ENCODE measurements around the gene GPR25. TPM values are rescaled to one million over a fixed set of nuclear protein-coding genes. Genes with fewer than 3 reads are reported as not detected.

The GPR25 gene
- total RNA-seq, 1 experiment from 2014 or later: not detected

DNA sequence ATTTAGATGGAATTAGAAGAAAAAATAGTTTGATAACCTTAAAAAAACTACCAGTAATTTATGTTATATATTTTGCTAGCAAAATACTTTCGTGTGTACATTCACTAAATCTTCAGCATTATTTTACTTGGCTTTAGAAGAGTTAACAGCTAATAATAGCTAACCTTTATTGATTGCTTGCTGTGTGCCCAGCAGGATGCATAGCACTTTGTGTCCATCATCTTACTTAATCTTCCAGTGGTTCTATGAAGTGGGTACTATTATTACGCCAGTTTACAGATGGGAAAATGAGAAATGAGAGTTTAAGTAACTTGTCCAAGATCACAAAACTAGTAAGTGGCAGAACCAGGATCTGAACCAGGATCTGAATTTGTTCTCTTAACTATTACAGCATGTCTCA lies 41.7 kb upstream of the GPR25 start:
- Histone ChIP-seq H3K4me3 (replicated peaks in 1 of 2; ENCODE audit: low read depth in 1 of 2, low read length in 2 of 2) (no peak overlapping the region), H3K27ac (ENCODE audit: low read depth, low read length) (no peak overlapping the region), H3K4me2 (ENCODE audit: low read length) (no peak overlapping the region), H3K36me3 (ENCODE audit: control insufficient read depth in 1 of 2, insufficient read depth in 2 of 2, low read length in 2 of 2) (peaks cover 0 to under 1% of the 10 kb centered on the region in 2 experiments; a peak in 1 of 4 replicates), H3K27me3 (ENCODE audit: insufficient read depth, low read length) (no peaks in the 10 kb centered on the region), H3K9me3 (ENCODE audit: control insufficient read depth in 1 of 2, insufficient read depth in 1 of 2, low read depth in 1 of 2, low read length in 2 of 2) (no peaks in the 10 kb centered on the region), H3K9ac (ENCODE audit: low read length) (no peak overlapping the region), H3K79me2 (ENCODE audit: insufficient read depth, low read length) (peaks cover 4% of the 10 kb centered on the region; the same call in 1 of the 2 replicates), H2AFZ (ENCODE audit: low read depth, low read length, poor library complexity, severe bottlenecking) (no peak overlapping the region), H3K4me1 (ENCODE audit: control insufficient read depth in 1 of 2, insufficient read depth in 2 of 2, low read length in 2 of 2) (no peaks in the 10 kb centered on the region), H4K20me1 (ENCODE audit: insufficient read depth) (no peaks in the 10 kb centered on the region; the same call in 1 of the 2 replicates), H3K9me2 (ENCODE audit: insufficient read depth) (no peaks in the 10 kb centered on the region)
- TF ChIP-seq EGR1 (IDR thresholded peaks at IDR 0.05; ENCODE audit: low read depth): no peak
- TF ChIP-seq POLR2A (IDR thresholded peaks at IDR 0.05; ENCODE audit: borderline replicate concordance, extremely low read depth, insufficient read depth, insufficient read length): no peak
- TF ChIP-seq, protein P1, sequence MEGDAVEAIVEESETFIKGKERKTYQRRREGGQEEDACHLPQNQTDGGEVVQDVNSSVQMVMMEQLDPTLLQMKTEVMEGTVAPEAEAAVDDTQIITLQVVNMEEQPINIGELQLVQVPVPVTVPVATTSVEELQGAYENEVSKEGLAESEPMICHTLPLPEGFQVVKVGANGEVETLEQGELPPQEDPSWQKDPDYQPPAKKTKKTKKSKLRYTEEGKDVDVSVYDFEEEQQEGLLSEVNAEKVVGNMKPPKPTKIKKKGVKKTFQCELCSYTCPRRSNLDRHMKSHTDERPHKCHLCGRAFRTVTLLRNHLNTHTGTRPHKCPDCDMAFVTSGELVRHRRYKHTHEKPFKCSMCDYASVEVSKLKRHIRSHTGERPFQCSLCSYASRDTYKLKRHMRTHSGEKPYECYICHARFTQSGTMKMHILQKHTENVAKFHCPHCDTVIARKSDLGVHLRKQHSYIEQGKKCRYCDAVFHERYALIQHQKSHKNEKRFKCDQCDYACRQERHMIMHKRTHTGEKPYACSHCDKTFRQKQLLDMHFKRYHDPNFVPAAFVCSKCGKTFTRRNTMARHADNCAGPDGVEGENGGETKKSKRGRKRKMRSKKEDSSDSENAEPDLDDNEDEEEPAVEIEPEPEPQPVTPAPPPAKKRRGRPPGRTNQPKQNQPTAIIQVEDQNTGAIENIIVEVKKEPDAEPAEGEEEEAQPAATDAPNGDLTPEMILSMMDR (IDR thresholded peaks at IDR 0.05 in 2 of 3, conservative IDR thresholded peaks at IDR 0.05 in 1 of 3; ENCODE audit: borderline replicate concordance in 1 of 3, insufficient read depth in 1 of 3, low read depth in 2 of 3, low read length in 2 of 3): no peak
- TF ChIP-seq, protein P2, sequence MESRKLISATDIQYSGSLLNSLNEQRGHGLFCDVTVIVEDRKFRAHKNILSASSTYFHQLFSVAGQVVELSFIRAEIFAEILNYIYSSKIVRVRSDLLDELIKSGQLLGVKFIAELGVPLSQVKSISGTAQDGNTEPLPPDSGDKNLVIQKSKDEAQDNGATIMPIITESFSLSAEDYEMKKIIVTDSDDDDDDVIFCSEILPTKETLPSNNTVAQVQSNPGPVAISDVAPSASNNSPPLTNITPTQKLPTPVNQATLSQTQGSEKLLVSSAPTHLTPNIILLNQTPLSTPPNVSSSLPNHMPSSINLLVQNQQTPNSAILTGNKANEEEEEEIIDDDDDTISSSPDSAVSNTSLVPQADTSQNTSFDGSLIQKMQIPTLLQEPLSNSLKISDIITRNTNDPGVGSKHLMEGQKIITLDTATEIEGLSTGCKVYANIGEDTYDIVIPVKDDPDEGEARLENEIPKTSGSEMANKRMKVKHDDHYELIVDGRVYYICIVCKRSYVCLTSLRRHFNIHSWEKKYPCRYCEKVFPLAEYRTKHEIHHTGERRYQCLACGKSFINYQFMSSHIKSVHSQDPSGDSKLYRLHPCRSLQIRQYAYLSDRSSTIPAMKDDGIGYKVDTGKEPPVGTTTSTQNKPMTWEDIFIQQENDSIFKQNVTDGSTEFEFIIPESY (IDR thresholded peaks at IDR 0.05; ENCODE audit: extremely low read depth, insufficient replicate concordance, low read length): no peak
- TF ChIP-seq, protein P3, sequence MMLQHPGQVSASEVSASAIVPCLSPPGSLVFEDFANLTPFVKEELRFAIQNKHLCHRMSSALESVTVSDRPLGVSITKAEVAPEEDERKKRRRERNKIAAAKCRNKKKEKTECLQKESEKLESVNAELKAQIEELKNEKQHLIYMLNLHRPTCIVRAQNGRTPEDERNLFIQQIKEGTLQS (IDR thresholded peaks at IDR 0.05): no peak
- no peak for TF ChIP-seq ZNF274 (IDR thresholded peaks at IDR 0.05; ENCODE audit: low read depth, low read length)
- TF ChIP-seq CEBPB (IDR thresholded peaks at IDR 0.05; ENCODE audit: low read depth): no peak
- no TSS peak for BruUV-seq (replicated peaks)
- DNase-seq (ENCODE audit: low read depth, low spot score): no peak
- intact Hi-C loops (cut with micrococcal nuclease): no loop called here
- ChIA-PET RAD21 (ENCODE audit: low non-redundant PET in 1 of 2, low total read pairs in 2 of 2, uncharacterized antibody in 2 of 2, unreplicated experiment in 2 of 2) (no interaction called here), POLR2A (no interaction called here), CTCF (interaction anchor here (1.3 kb wide), 1 partner anchor 29 kb away, joined by 3 read pairs; no protein-coding TSS in a partner anchor)
- no peak for ATAC-seq

All from HCT116 (cell line).